Left renal cortex interstitium (tissue), 4 donors: ENCODE results near the gene ADAMTS14. TPM values are rescaled to one million over a fixed set of nuclear protein-coding genes. Genes with fewer than 3 reads are reported as not detected.

Experiments
- DNase-seq, 4 donors: peaks; one replicate each; pipeline ENCODE4 v3.0.0-alpha.2; 2013; ENCODE audit warnings: low read depth in 4 of 4, low spot score in 2 of 4, missing footprints in 1 of 4
- polyA plus RNA-seq, 4 donors: library from polyadenylated mRNA; unstranded; fragments of 120-200 nt; gene quantifications; one replicate each; pipeline ENCODE4 v1.2.1, GENCODE V29; 2013; ENCODE audit not compliant: insufficient read length in 4 of 4

The ADAMTS14 gene
- polyA plus RNA-seq, 4 donors, result 0.96 to 1.6 (median 1.4) TPM

GRCh38 chr10:70726909-70727495 lies 54.7 kb downstream of the ADAMTS14 start:
- DNase-seq, result no peak

GRCh38 chr10:70728328-70728727 lies 56.0 kb downstream of the ADAMTS14 start:
- no peak for DNase-seq

GRCh38 chr10:70729763-70730357 lies 57.6 kb downstream of the ADAMTS14 start:
- peak in 1 of 4 donors; percentile 27 for DNase-seq

GRCh38 chr10:70730955-70731354 lies 58.6 kb downstream of the ADAMTS14 start:
- no peak for DNase-seq

- no peak for DNase-seq
Observed at GRCh38 chr10:70732569-70732968, 60.3 kb downstream of the ADAMTS14 start.

GRCh38 chr10:70733051-70733450 lies 60.7 kb downstream of the ADAMTS14 start:
- no peak for DNase-seq

DNA sequence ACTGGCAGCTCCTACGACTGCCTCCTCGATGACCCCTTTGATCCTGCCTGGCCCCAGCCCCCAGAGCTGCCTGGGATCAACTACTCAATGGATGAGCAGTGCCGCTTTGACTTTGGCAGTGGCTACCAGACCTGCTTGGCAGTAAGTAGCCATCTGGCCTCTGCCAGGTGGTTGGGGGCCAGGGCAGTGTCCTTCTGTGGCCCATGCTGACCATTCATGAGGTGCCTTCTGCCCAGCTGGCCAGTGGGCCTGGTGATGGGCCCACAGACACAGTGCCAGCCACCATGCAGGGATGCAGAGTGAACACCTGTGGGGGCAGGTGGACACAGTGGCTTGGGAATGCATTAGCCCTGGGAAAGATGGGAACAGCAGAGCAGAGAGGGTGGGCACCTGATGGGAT lies 62.9 kb downstream of the ADAMTS14 start:
- no peak for DNase-seq

DNA sequence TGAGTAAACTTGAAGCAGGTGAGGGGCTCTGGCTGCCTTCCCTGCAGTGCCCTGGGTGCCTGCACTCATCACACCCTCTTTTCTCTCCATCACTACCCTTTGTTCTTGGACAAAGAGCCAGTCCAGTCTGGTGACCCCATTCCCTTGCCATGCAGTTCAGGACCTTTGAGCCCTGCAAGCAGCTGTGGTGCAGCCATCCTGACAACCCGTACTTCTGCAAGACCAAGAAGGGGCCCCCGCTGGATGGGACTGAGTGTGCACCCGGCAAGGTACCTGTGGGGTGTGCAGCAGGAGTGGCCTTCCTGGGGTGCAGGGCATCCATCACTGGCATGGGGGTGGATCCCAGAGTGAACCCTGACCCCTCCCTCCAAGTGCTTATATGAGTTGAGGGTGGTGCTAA lies 64.2 kb downstream of the ADAMTS14 start:
- DNase-seq, result no peak

GRCh38 chr10:70737250-70737649 lies 64.9 kb downstream of the ADAMTS14 start:
- no peak for DNase-seq

DNA sequence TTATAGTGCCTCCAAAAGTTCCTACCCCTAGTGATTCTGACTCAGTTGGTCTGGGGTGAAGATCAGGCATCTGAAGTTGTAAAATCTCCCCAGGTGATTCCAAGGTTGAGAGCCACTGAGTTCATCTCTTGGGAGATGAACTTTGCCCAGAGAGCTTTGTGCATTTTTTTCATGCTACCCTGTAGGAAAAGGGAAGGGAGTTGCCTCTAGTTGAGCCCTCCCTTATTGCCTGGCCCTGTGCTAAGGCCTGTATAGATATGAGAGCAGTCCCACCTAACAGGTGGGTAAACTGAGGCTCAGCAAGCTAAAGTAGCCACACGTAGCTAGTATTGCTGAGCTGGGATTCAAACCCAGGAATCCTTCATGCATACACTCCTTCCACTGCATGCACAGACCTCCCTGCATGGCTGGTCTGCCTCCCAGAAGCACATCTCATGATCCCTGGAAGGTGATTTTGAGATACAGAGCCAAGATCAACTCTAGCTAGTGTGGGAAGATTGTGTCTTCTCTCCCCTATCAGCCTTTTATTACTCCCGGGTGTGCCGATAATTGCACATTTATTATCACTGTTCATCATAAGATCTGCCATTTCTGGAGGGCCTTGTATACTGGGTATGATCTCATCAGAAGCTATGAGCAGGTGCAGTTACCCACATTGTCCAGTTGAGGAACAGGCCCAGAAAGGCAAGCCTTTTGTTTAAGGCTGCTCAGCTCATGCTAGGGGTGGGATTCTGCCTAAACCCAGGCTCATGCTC lies 65.9 kb downstream of the ADAMTS14 start:
- DNase-seq, result no peak

GRCh38 chr10:70738761-70739121 lies 66.4 kb downstream of the ADAMTS14 start:
- no peak for DNase-seq

DNA sequence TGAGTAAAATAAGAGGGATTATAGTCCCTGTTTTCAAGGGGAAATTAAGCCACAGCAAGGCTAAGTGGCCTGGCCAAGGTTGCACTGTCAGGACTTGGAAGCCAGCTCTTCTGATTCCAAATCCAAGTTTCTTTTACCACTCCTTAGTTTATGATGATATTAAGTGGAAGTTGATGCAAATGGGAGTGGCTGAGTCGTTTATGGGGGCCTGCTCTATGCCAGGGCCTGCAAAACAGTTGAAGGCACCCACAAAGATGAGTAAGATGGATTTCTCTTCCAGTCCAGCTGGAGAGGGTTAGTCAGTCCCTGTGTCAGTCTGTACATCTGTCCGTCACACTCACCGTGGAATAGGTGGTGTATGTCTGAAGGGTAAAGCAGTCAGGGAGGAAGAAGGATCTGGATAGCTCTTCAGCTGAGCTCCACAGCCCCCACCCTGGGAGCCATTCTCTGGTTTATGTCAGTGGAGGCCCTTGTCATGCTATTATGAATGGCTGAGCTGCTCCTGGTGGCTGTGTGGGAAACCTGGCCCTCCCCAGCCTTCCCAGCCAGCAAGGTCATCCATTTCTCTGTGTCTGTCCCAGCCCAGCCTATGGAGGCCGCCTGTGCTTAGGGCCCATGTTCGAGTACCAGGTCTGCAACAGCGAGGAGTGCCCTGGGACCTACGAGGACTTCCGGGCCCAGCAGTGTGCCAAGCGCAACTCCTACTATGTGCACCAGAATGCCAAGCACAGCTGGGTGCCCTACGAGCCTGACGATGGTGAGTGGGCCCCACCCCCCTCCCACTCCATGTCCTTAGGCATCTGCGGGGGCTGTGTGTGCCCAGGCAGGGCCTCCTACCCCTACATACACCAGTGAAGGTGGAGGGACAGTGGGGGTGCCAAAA lies 68.3 kb downstream of the ADAMTS14 start:
- DNase-seq, result no peak

GRCh38 chr10:70742537-70743429 lies 70.5 kb downstream of the ADAMTS14 start:
- DNase-seq, result peak in 3 of 4 donors; percentile 41 to 54 (median 53)

DNA sequence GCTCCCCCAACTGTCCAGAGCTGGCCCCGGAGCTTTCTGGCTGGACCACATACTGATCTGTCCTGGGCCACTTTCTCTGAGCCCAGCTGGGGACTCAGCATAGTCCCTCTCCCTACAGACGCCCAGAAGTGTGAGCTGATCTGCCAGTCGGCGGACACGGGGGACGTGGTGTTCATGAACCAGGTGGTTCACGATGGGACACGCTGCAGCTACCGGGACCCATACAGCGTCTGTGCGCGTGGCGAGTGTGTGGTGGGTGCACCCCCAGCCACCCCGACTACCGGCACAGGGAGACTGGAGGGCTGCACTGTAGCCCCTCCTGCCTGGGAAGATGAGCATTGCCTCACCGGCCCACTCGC lies 71.1 kb downstream of the ADAMTS14 start:
- no peak for DNase-seq

- DNase-seq, result no peak
Observed at GRCh38 chr10:70743879-70744278, 71.6 kb downstream of the ADAMTS14 start.

GRCh38 chr10:70744617-70745143 lies 72.4 kb downstream of the ADAMTS14 start:
- no peak for DNase-seq

GRCh38 chr10:70745555-70745954 lies 73.2 kb downstream of the ADAMTS14 start:
- DNase-seq, result no peak

- no peak for DNase-seq
Observed at GRCh38 chr10:70747192-70747965, 75.1 kb downstream of the ADAMTS14 start.

DNA sequence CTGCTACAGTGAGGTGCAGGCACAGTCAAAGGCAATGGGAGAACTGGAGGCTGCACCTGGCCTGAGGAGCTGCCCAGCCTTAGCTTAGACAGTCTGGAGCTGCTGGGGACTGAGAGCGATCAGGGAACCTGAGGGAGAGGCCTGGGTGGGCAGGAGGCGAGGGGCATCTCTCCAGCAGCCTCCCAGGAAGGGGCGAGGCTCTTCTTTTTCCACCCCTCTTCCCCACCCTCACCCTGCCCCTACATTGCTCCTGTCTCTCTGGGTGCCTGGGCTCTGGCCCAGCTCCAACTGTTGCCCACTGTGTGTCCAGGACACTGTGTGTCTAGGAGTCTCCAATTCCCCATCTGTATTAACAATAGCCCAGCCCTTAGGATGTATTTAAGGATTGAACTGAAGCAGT lies 76.0 kb downstream of the ADAMTS14 start:
- DNase-seq, result no peak
